H9 (cell line): ENCODE data around the gene COL17A1. TPM values are rescaled to one million over a fixed set of nuclear protein-coding genes. Genes with fewer than 3 reads are reported as not detected.

Source experiments
- DNase-seq: peaks from one replicate; pipeline ENCODE4 v3.0.0-alpha.2; 2017
- H2AFZ ChIP-seq: one replicate; pipeline ENCODE4 v1.6.1; 2013; ENCODE audit warnings: mild to moderate bottlenecking, low read length, control low read depth, moderate library complexity
- H2AK5ac ChIP-seq: 2 replicates; pipeline ENCODE4 v1.6.1; 2013; ENCODE audit warnings: low read length, control low read depth, mixed read lengths; ENCODE audit not compliant: insufficient read length
- H2BK120ac ChIP-seq: one replicate; pipeline ENCODE4 v1.6.1; 2013; ENCODE audit warnings: low read depth, mild to moderate bottlenecking, low read length, control low read depth, inconsistent platforms; ENCODE audit not compliant: poor library complexity, severe bottlenecking
- H2BK12ac ChIP-seq: 2 replicates; pipeline ENCODE4 v1.6.1; 2013; ENCODE audit warnings: low read length, control low read depth, mixed read lengths, low read depth; ENCODE audit not compliant: insufficient read length
- H2BK15ac ChIP-seq: 2 replicates; pipeline ENCODE4 v1.6.1; 2013; ENCODE audit warnings: low read depth, low read length, control low read depth
- H2BK20ac ChIP-seq: one replicate; pipeline ENCODE4 v1.6.1; 2013; ENCODE audit warnings: low read depth, mild to moderate bottlenecking, low read length, control low read depth, inconsistent platforms; ENCODE audit not compliant: poor library complexity, severe bottlenecking
- H2BK5ac ChIP-seq: 2 replicates; pipeline ENCODE4 v1.6.1; 2013; ENCODE audit warnings: low read length, control low read depth, mixed read lengths; ENCODE audit not compliant: insufficient read length
- H3K14ac ChIP-seq: 2 replicates; pipeline ENCODE4 v1.6.1; 2013; ENCODE audit warnings: low read length, control low read depth; ENCODE audit not compliant: insufficient read depth
- H3K18ac ChIP-seq: 2 replicates; pipeline ENCODE4 v1.6.1; 2013; ENCODE audit warnings: low read depth, mild to moderate bottlenecking, mixed read lengths, low read length, control low read depth; ENCODE audit not compliant: insufficient read length
- H3K23ac ChIP-seq: 2 replicates; pipeline ENCODE4 v1.6.1; 2013; ENCODE audit warnings: low read length, control low read depth, mixed read lengths, low read depth; ENCODE audit not compliant: insufficient read length
- H3K23me2 ChIP-seq: 2 replicates; pipeline ENCODE4 v1.6.1; 2013; ENCODE audit warnings: low read depth, mild to moderate bottlenecking, mixed read lengths, low read length, control low read depth; ENCODE audit not compliant: insufficient read length, poor library complexity, severe bottlenecking
- H3K27ac ChIP-seq: 2 replicates; pipeline ENCODE4 v1.5.1; 2013; ENCODE audit warnings: low read length, control low read depth, mixed read lengths, low read depth; ENCODE audit not compliant: insufficient read length
- H3K27me3 ChIP-seq: 2 replicates; pipeline ENCODE4 v1.6.1; 2013; ENCODE audit warnings: low read length, control low read depth, inconsistent platforms; ENCODE audit not compliant: insufficient read depth
- H3K4ac ChIP-seq: 2 replicates; pipeline ENCODE4 v1.6.1; 2013; ENCODE audit warnings: low read depth, mild to moderate bottlenecking, control low read depth, inconsistent platforms, low read length, moderate library complexity
- H3K4me1 ChIP-seq: 2 replicates; pipeline ENCODE4 v1.6.1; 2013; ENCODE audit warnings: low read length, control low read depth, inconsistent platforms; ENCODE audit not compliant: insufficient read depth
- H3K4me2 ChIP-seq: 2 replicates; pipeline ENCODE4 v1.6.1; 2013; ENCODE audit warnings: low read length, control low read depth, mixed read lengths; ENCODE audit not compliant: insufficient read length, insufficient read depth
- H3K56ac ChIP-seq: 2 replicates; pipeline ENCODE4 v1.6.1; 2013; ENCODE audit warnings: low read depth, mild to moderate bottlenecking, mixed read lengths, low read length, control low read depth; ENCODE audit not compliant: insufficient read length
- H3K79me1 ChIP-seq: 2 replicates; pipeline ENCODE4 v1.6.1; 2013; ENCODE audit warnings: low read depth, mild to moderate bottlenecking, moderate library complexity, low read length, control low read depth, inconsistent platforms; ENCODE audit not compliant: insufficient read depth, poor library complexity, severe bottlenecking
- H3K79me2 ChIP-seq: 2 replicates; pipeline ENCODE4 v1.6.1; 2013; ENCODE audit warnings: low read length, control low read depth, inconsistent platforms; ENCODE audit not compliant: insufficient read depth
- H3K9ac ChIP-seq: 2 replicates; pipeline ENCODE4 v1.6.1; 2013; ENCODE audit warnings: low read length, control low read depth, mixed read lengths; ENCODE audit not compliant: insufficient read length; ENCODE audit errors: extremely low read depth
- H3K9me3 ChIP-seq: one replicate; pipeline ENCODE4 v1.6.1; 2013; ENCODE audit warnings: low read depth, low read length, inconsistent platforms; ENCODE audit not compliant: control insufficient read depth
- H3T11ph ChIP-seq: one replicate; pipeline ENCODE4 v1.6.1; 2013; ENCODE audit warnings: mild to moderate bottlenecking, low read length, control low read depth, inconsistent platforms
- H4K20me1 ChIP-seq: one replicate; pipeline ENCODE4 v1.6.1; 2013; ENCODE audit not compliant: control insufficient read depth, insufficient read length, insufficient read depth
- H4K5ac ChIP-seq: 2 replicates; pipeline ENCODE4 v1.6.1; 2013; ENCODE audit warnings: low read depth, mild to moderate bottlenecking, mixed read lengths, low read length, control low read depth; ENCODE audit not compliant: insufficient read length
- H4K8ac ChIP-seq: replicated peaks from 2 replicates; pipeline ENCODE4 v1.6.1; 2013; ENCODE audit warnings: low read length, control low read depth, mixed read lengths, low read depth; ENCODE audit not compliant: insufficient read length
- H4K91ac ChIP-seq: 2 replicates; pipeline ENCODE4 v1.6.1; 2013; ENCODE audit warnings: low read depth, mild to moderate bottlenecking, moderate library complexity, mixed read lengths, low read length, control low read depth; ENCODE audit not compliant: insufficient read length
- H3K27ac Mint-ChIP-seq, 3 experiments: 2 replicates in 2 of 3; 3 replicates in 1 of 3; pipeline ENCODE4 v1.8.0; 2020 to 2021; ENCODE audit warnings: mixed read lengths in 3 of 3, mild to moderate bottlenecking in 1 of 3, moderate library complexity in 1 of 3
- H3K27me3 Mint-ChIP-seq: 2 replicates; pipeline ENCODE4 v1.8.0; 2021; ENCODE audit warnings: low read depth, mild to moderate bottlenecking, moderate library complexity, mixed read lengths
- H3K36me3 Mint-ChIP-seq, 3 experiments: 2 replicates in 2 of 3; 3 replicates in 1 of 3; pipeline ENCODE4 v1.8.0; 2020 to 2021; ENCODE audit warnings: low read depth in 3 of 3, mixed read lengths in 3 of 3; ENCODE audit not compliant: insufficient read depth in 1 of 3
- H3K4me1 Mint-ChIP-seq, 2 experiments: 2 replicates each; pipeline ENCODE4 v1.8.0; 2020; ENCODE audit warnings: mixed read lengths in 2 of 2
- H3K4me3 Mint-ChIP-seq, 2 experiments: 2 replicates in 1 of 2; 3 replicates in 1 of 2; pipeline ENCODE4 v1.8.0; 2020 to 2021; ENCODE audit warnings: mild to moderate bottlenecking in 2 of 2, mixed read lengths in 2 of 2, moderate library complexity in 1 of 2
- H3K9me3 Mint-ChIP-seq, 2 experiments: 2 replicates in 1 of 2; 3 replicates in 1 of 2; pipeline ENCODE4 v1.8.0; 2020; ENCODE audit warnings: mild to moderate bottlenecking in 2 of 2, mixed read lengths in 2 of 2, moderate library complexity in 1 of 2
- WGBS: extraction: QIAGEN DNeasy Blood & Tissue Kit; methylation state at CpG from one replicate; pipeline ENCODE4 v1.1.7; 2013; ENCODE audit warnings: missing lambda C conversion rate, low lambda C conversion rate, mixed read lengths; ENCODE audit not compliant: insufficient read length; ENCODE audit errors: extremely low coverage; 5-methylcytosine and 5-hydroxymethylcytosine counted together
- total RNA-seq: library from RNA; stranded (reverse); gene quantifications from 2 replicates; pipeline ENCODE4 v1.2.1, GENCODE V29; 2021
- TF ChIP-seq, protein P1 (sequence below): fragments of 200-600 bp; sonication (generic); conservative IDR thresholded peaks from 3 replicates; pipeline ENCODE4 v1.8.0; 2021; ENCODE audit warnings: antibody characterized with exemption, mild to moderate bottlenecking

The COL17A1 gene
- total RNA-seq, 1 experiment from 2014 or later = 1.9 TPM

DNA sequence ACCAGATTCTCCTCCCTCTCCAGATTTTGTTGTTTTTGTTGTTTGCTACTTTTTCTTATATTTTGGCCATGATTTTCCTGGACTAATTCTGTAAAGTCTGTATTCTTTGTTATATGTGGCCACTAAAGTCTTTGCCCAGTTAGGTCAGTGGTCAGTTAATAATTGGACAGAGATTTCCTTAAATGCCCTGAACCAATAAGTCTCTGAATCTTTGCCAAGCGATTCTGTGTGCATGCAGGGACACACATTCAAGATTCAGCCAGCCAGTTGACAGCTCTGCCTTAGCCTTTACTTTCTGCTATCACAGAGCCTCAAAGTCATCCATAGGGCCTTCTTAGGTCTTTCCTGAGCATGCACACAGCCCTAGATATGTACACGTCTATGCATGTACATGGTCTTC is 11.0 kb upstream of the COL17A1 start:
- Histone ChIP-seq H3K79me2 (no peaks in the 10 kb centered on the region), H3K27ac (no peak overlapping the region), H3K4ac (no peak overlapping the region), H3K14ac (no peak overlapping the region), H3K56ac (no peak overlapping the region), H3K9me3 (no peaks in the 10 kb centered on the region), H3K23me2 (no peaks in the 10 kb centered on the region), H3K27me3 (no peaks in the 10 kb centered on the region), H4K20me1 (no peaks in the 10 kb centered on the region), H3K79me1 (no peaks in the 10 kb centered on the region), H2BK15ac (no peak overlapping the region), H2BK120ac (no peak overlapping the region), H3K9ac (no peak overlapping the region), H3T11ph (no peak overlapping the region), H3K4me2 (no peak overlapping the region), H3K18ac (no peak overlapping the region), H2BK12ac (no peak overlapping the region), H2AFZ (no peak overlapping the region), H3K23ac (no peak overlapping the region), H4K8ac (no peak overlapping the region), H3K4me1 (no peaks in the 10 kb centered on the region), H4K91ac (no peak overlapping the region), H2BK20ac (no peak overlapping the region), H2BK5ac (no peak overlapping the region), H4K5ac (no peak overlapping the region), H2AK5ac (no peak overlapping the region)
- WGBS = no CpG with 5 or more reads among the region's 2 CpGs
- Mint-ChIP-seq H3K27ac (no peak overlapping the region), H3K4me1 (no peaks in the 10 kb centered on the region), H3K36me3 (peaks cover 0 to 12% (median 6%) of the 10 kb centered on the region in 3 experiments; a peak in 4 of 7 replicates), H3K4me3 (no peak overlapping the region), H3K27me3 (no peaks in the 10 kb centered on the region; the same call in 1 of the 2 replicates), H3K9me3 (peaks cover 11% of the 10 kb centered on the region in 2 experiments)
- TF ChIP-seq, protein P1, sequence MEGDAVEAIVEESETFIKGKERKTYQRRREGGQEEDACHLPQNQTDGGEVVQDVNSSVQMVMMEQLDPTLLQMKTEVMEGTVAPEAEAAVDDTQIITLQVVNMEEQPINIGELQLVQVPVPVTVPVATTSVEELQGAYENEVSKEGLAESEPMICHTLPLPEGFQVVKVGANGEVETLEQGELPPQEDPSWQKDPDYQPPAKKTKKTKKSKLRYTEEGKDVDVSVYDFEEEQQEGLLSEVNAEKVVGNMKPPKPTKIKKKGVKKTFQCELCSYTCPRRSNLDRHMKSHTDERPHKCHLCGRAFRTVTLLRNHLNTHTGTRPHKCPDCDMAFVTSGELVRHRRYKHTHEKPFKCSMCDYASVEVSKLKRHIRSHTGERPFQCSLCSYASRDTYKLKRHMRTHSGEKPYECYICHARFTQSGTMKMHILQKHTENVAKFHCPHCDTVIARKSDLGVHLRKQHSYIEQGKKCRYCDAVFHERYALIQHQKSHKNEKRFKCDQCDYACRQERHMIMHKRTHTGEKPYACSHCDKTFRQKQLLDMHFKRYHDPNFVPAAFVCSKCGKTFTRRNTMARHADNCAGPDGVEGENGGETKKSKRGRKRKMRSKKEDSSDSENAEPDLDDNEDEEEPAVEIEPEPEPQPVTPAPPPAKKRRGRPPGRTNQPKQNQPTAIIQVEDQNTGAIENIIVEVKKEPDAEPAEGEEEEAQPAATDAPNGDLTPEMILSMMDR = no peak
- no peak for DNase-seq
